Keratinocyte (primary cell): ENCODE data around the gene APEX2.

Experiments used
- CTCF ChIP-seq, 3 experiments: IDR thresholded peaks in 1 of 3; conservative IDR thresholded peaks in 1 of 3; optimal IDR thresholded peaks in 1 of 3; 2 replicates in 2 of 3; 3 replicates in 1 of 3; pipeline versions ENCODE3 to v1.5.1; 2011; ENCODE audit warnings: low read length in 3 of 3, mild to moderate bottlenecking in 3 of 3, moderate library complexity in 2 of 3, control low read depth in 1 of 3, inconsistent platforms in 1 of 3; ENCODE audit not compliant: insufficient read depth in 2 of 3; ENCODE audit errors: extremely low read depth in 1 of 3
- EZH2 ChIP-seq: IDR thresholded peaks from one replicate; pipeline ENCODE4 v1.6.1; 2012; ENCODE audit warnings: inconsistent platforms, mild to moderate bottlenecking, low read length, moderate library complexity

- TF ChIP-seq CTCF (optimal IDR thresholded peaks at IDR 0.05 in 1 of 3, IDR thresholded peaks at IDR 0.05 in 1 of 3, conservative IDR thresholded peaks at IDR 0.05 in 1 of 3; ENCODE audit: extremely low read depth in 1 of 3, insufficient read depth in 2 of 3, low read length in 3 of 3) = no peak
- TF ChIP-seq EZH2 = no peak
These were observed 28.4 kb downstream of the APEX2 start for GRCh38 chrX:55028611-55029010.
